B cell (primary cell): ENCODE data around the gene OTOA. TPM values are rescaled to one million over a fixed set of nuclear protein-coding genes. Genes with fewer than 3 reads are reported as not detected.
"Not testable (repeated sequence)": the region's sequence is repeated elsewhere in the genome, so short reads cannot be mapped to it uniquely, and the experiment has no call there.

Experiments used
- ATAC-seq: fragments of 200-7000 bp; cut with Tn5 transposase; one replicate; pipeline ENCODE4 v1.10.0; 2021; ENCODE audit warnings: low read depth, mild to moderate bottlenecking, moderate number of reproducible peaks, moderate library complexity
- CTCF ChIA-PET: fragments of 350-600 bp; sonication (Branson Sonifier 250); formaldehyde crosslinking; loops from one replicate; lab custom pipeline; 2021; ENCODE audit warnings: antibody characterized with exemption, inconsistent platforms; lab: Charles Lee
- POLR2A ChIA-PET: fragments of 350-600 bp; sonication (Branson Sonifier 250); formaldehyde crosslinking; loops from one replicate; lab custom pipeline; 2021; ENCODE audit warnings: antibody characterized with exemption; lab: Charles Lee
- DNase-seq: peaks from one replicate; pipeline ENCODE4 v3.0.0; 2013
- H2AFZ ChIP-seq: 2 replicates; pipeline ENCODE4 v1.6.1; 2012; ENCODE audit warnings: mild to moderate bottlenecking, low read depth, low read length; ENCODE audit not compliant: insufficient read depth, poor library complexity, severe bottlenecking
- H3K27ac ChIP-seq, 2 donors: 1 replicate in 1 of 2; 2 replicates in 1 of 2; pipeline ENCODE4 v1.5.1; 2012 to 2013; ENCODE audit warnings: low read length in 2 of 2, mild to moderate bottlenecking in 2 of 2, moderate library complexity in 1 of 2
- H3K27me3 ChIP-seq, 4 experiments: fragments of 200-600 bp in 1 of 4; sonication (generic) in 1 of 4; replicated peaks in 1 of 4; 1 replicate in 2 of 4; 2 replicates in 2 of 4; pipeline versions ENCODE4 v1.6.1 to v1.7.0; 2013 to 2016; ENCODE audit warnings: low read length in 3 of 4, mild to moderate bottlenecking in 2 of 4, mixed read lengths in 1 of 4, moderate library complexity in 1 of 4; ENCODE audit not compliant: insufficient read depth in 4 of 4, control insufficient read depth in 3 of 4; ENCODE audit errors: control extremely low read depth in 1 of 4
- H3K36me3 ChIP-seq, 2 experiments: replicated peaks in 1 of 2; 1 replicate in 1 of 2; 2 replicates in 1 of 2; pipeline versions ENCODE4 v1.6.1 to v1.7.1; 2013; ENCODE audit warnings: low read length in 1 of 2; ENCODE audit not compliant: insufficient read depth in 2 of 2, control insufficient read depth in 1 of 2; ENCODE audit errors: control extremely low read depth in 1 of 2, extremely low read depth in 1 of 2
- H3K4me1 ChIP-seq, 2 donors: fragments of 200-600 bp in 1 of 2; sonication (generic) in 1 of 2; 1 replicate in 1 of 2; 2 replicates in 1 of 2; pipeline versions ENCODE4 v1.5.1 to v1.6.1; 2013 to 2017; ENCODE audit warnings: low read length in 2 of 2; ENCODE audit not compliant: control insufficient read depth in 2 of 2, insufficient read depth in 2 of 2
- H3K4me2 ChIP-seq: replicated peaks from 2 replicates; pipeline ENCODE3; 2012; ENCODE audit warnings: mild to moderate bottlenecking, low read depth, low read length; ENCODE audit not compliant: poor library complexity, severe bottlenecking
- H3K4me3 ChIP-seq, 5 experiments: fragments of 200-600 bp in 1 of 5; sonication (generic) in 1 of 5; 1 replicate in 3 of 5; 2 replicates in 2 of 5; pipeline versions ENCODE4 v1.5.1 to v1.7.0; 2011 to 2016; ENCODE audit warnings: low read length in 4 of 5, mild to moderate bottlenecking in 4 of 5, low read depth in 2 of 5, control low read depth in 1 of 5, moderate library complexity in 1 of 5; ENCODE audit not compliant: insufficient read depth in 1 of 5; ENCODE audit errors: control extremely low read depth in 1 of 5, extremely low read depth in 1 of 5
- H3K79me2 ChIP-seq: fragments of 200-600 bp; sonication (generic); one replicate; pipeline ENCODE4 v1.6.0; 2016; ENCODE audit warnings: low read length; ENCODE audit not compliant: control insufficient read depth, insufficient read depth
- H3K9ac ChIP-seq: fragments of 200-600 bp; sonication (generic); 2 replicates; pipeline ENCODE4 v1.6.1; 2017; ENCODE audit warnings: mild to moderate bottlenecking, low read length, moderate library complexity
- H3K9me3 ChIP-seq, 3 donors: one replicate each; pipeline versions ENCODE4 v1.6.1 to v1.7.1; 2013; ENCODE audit warnings: low read length in 2 of 3; ENCODE audit not compliant: control insufficient read depth in 2 of 3, insufficient read depth in 1 of 3; ENCODE audit errors: control extremely low read depth in 1 of 3
- H4K20me1 ChIP-seq: 2 replicates; pipeline ENCODE4 v1.6.0; 2012; ENCODE audit warnings: mild to moderate bottlenecking, low read length; ENCODE audit not compliant: insufficient read depth, control insufficient read depth, poor library complexity, severe bottlenecking
- H3K27ac Mint-ChIP-seq: one replicate; pipeline ENCODE4 v1.8.0; 2021; ENCODE audit warnings: mixed read lengths
- H3K27me3 Mint-ChIP-seq: one replicate; pipeline ENCODE4 v1.8.0; 2021; ENCODE audit warnings: mixed read lengths
- H3K4me1 Mint-ChIP-seq: one replicate; pipeline ENCODE4 v1.8.0; 2021; ENCODE audit warnings: mixed read lengths
- H3K4me3 Mint-ChIP-seq: one replicate; pipeline ENCODE4 v1.8.0; 2021; ENCODE audit warnings: mixed read lengths
- H3K9me3 Mint-ChIP-seq: one replicate; pipeline ENCODE4 v1.8.0; 2022; ENCODE audit warnings: mixed read lengths; ENCODE audit not compliant: insufficient read depth
- CTCF ChIP-seq: fragments of 200-600 bp; IDR thresholded peaks from one replicate; pipeline ENCODE4 v1.8.0; 2022; ENCODE audit warnings: antibody characterized with exemption, mild to moderate bottlenecking
- EZH2 ChIP-seq: IDR thresholded peaks from 2 replicates; pipeline ENCODE4 v1.6.1; 2012; ENCODE audit warnings: borderline replicate concordance, low read depth, mild to moderate bottlenecking, moderate library complexity, low read length; ENCODE audit not compliant: insufficient read depth, poor library complexity, severe bottlenecking
- WGBS: methylation state at CpG from one replicate; pipeline ENCODE4 v1.1.5; 2013; ENCODE audit warnings: missing lambda C conversion rate; ENCODE audit not compliant: insufficient coverage; 5-methylcytosine and 5-hydroxymethylcytosine counted together
- intact Hi-C: fragments of 100-400 bp; cut with micrococcal nuclease; formaldehyde crosslinking; loops from one replicate; pipeline ENCODE4 v1.10.0; 2022
- polyA plus RNA-seq: library from polyadenylated mRNA; depleted of rRNA; stranded (reverse); fragments of >200 nt; gene quantifications from 2 replicates; pipeline ENCODE4 v1.2.3, GENCODE V29; 2012
- total RNA-seq, 2 donors: library from RNA; stranded (reverse); fragments of 120-200 nt in 1 of 2; gene quantifications; 1 replicate in 1 of 2; 2 replicates in 1 of 2; pipeline versions ENCODE4 v1.2.3 to v1.2.4, GENCODE V29; 2013 to 2022

The OTOA gene
- total and polyA plus RNA-seq, 2 donors (not counting 1 experiment from before 2014, with no cell fraction given): 0.39 TPM; not detected in 1

GRCh38 chr16:21647562-21648164 is 16.1 kb upstream of the OTOA start:
- Histone ChIP-seq H3K4me3 (no peak overlapping the region), H4K20me1 (no peaks in the 10 kb centered on the region), H3K9me3 (no peaks in the 10 kb centered on the region), H3K27me3 (no peaks in the 10 kb centered on the region), H2AFZ (peak overlapping the region; percentile 8), H3K27ac (peak overlapping the region; percentile 83 to 92), H3K4me1 (peaks cover 76 to 81% of the 10 kb centered on the region in 2 donors), H3K9ac (peak overlapping the region; percentile 16), H3K36me3 (no peaks in the 10 kb centered on the region), H3K79me2 (peaks cover 13% of the 10 kb centered on the region), H3K4me2 (peak overlapping the region; percentile 65)
- ChIA-PET CTCF (interaction anchor here (0.7 to 10.2 kb wide), 4 partner anchors 9 to 1413 kb away, joined by 3 to 159 read pairs (median 7); no protein-coding TSS in a partner anchor), POLR2A (interaction anchor here (1.4 kb wide), 1 partner anchor 12 kb away, joined by 4 read pairs; no protein-coding TSS in a partner anchor)
- DNase-seq: no peak
- 88% methylated on average over 6 of the region's 9 CpGs for WGBS
- ATAC-seq: no peak
- peak overlapping the region; percentile 89 for H3K27ac Mint-ChIP-seq
- TF ChIP-seq CTCF (no peak), EZH2 (no peak)
- H3K4me3 Mint-ChIP-seq: peak overlapping the region; percentile 59
- peaks cover 73% of the 10 kb centered on the region for H3K4me1 Mint-ChIP-seq
- no peaks in the 10 kb centered on the region for H3K9me3 Mint-ChIP-seq
- intact Hi-C loops: loop anchor here (1.0 to 10.0 kb wide), 5 partner anchors 48 to 1787 kb away; partner anchors contain the start of genes METTL9 and UQCRC2
- no peaks in the 10 kb centered on the region for H3K27me3 Mint-ChIP-seq

- H3K9ac ChIP-seq, POLR2A ChIA-PET, DNase-seq, ATAC-seq, H3K27me3 ChIP-seq, H4K20me1 ChIP-seq, H3K27ac ChIP-seq, H3K36me3 ChIP-seq, H3K9me3 Mint-ChIP-seq, H3K9me3 ChIP-seq, H2AFZ ChIP-seq, H3K27ac Mint-ChIP-seq, H3K4me3 Mint-ChIP-seq, H3K27me3 Mint-ChIP-seq: not testable (repeated sequence)
- peaks cover 74 to 80% of the 10 kb centered on the region in 2 donors for H3K4me1 ChIP-seq
- peak overlapping the region; percentile 11 for H3K4me2 ChIP-seq
- CTCF ChIA-PET: interaction anchor here (0.9 to 10.2 kb wide), 4 partner anchors 7 to 66 kb away, joined by 3 to 159 read pairs (median 10); no protein-coding TSS in a partner anchor
- WGBS: 92% methylated on average over 8 of the region's 12 CpGs
- peaks cover 24% of the 10 kb centered on the region for H3K79me2 ChIP-seq
- H3K4me1 Mint-ChIP-seq: peaks cover 77% of the 10 kb centered on the region
- intact Hi-C loops: loop anchor here (5.0 to 10.0 kb wide), 3 partner anchors 302 to 1785 kb away; partner anchors contain the start of gene UQCRC2
- peak overlapping the region in 1 of 5 experiments; percentile 59 for H3K4me3 ChIP-seq
Measured at GRCh38 chr16:21649826-21650406, 13.9 kb upstream of the OTOA start.
